GM23338 (cell line): ENCODE results near the gene UQCC3. TPM values are rescaled to one million over a fixed set of nuclear protein-coding genes. Genes with fewer than 3 reads are reported as not detected.
"Not testable (repeated sequence)": the region's sequence is repeated elsewhere in the genome, so short reads cannot be mapped to it uniquely, and the experiment has no call there.

Experiments used
- ATAC-seq: fragments of 200-7000 bp; cut with Tn5 transposase; 3 replicates; pipeline ENCODE4 v1.9.1; 2020
- DNase-seq: peaks from one replicate; pipeline ENCODE4 v3.0.0-alpha.2; 2015; ENCODE audit warnings: low spot score
- H2AFZ ChIP-seq: fragments of 200-600 bp; sonication (generic); 2 replicates; pipeline ENCODE4 v1.8.0; 2016; ENCODE audit warnings: antibody characterized with exemption, mild to moderate bottlenecking, moderate library complexity
- H3F3A ChIP-seq: fragments of 200-600 bp; sonication (generic); replicated peaks from 2 replicates; pipeline ENCODE4 v1.8.0; 2017; ENCODE audit warnings: antibody characterized with exemption, mixed run types, low read depth
- H3K27ac ChIP-seq: fragments of 200-600 bp; sonication (generic); 2 replicates; pipeline ENCODE4 v1.6.1; 2016; ENCODE audit warnings: low read depth
- H3K27me3 ChIP-seq: fragments of 200-600 bp; sonication (generic); 2 replicates; pipeline ENCODE4 v1.8.0; 2016; ENCODE audit warnings: mild to moderate bottlenecking, mixed run types, moderate library complexity; ENCODE audit not compliant: insufficient read depth
- H3K36me3 ChIP-seq: fragments of 200-600 bp; sonication (generic); 2 replicates; pipeline ENCODE4 v1.8.0; 2016; ENCODE audit warnings: mild to moderate bottlenecking; ENCODE audit not compliant: insufficient read depth
- H3K4me1 ChIP-seq: fragments of 200-600 bp; sonication (generic); 2 replicates; pipeline ENCODE4 v1.8.0; 2016; ENCODE audit warnings: mild to moderate bottlenecking, moderate library complexity; ENCODE audit not compliant: insufficient read depth
- H3K4me2 ChIP-seq: fragments of 200-600 bp; sonication (generic); 2 replicates; pipeline ENCODE4 v1.7.1; 2017; ENCODE audit warnings: mixed run types
- H3K4me3 ChIP-seq: fragments of 200-600 bp; sonication (generic); 2 replicates; pipeline ENCODE4 v1.6.1; 2016; ENCODE audit warnings: mixed run types
- H3K79me2 ChIP-seq: fragments of 200-600 bp; sonication (generic); replicated peaks from 2 replicates; pipeline ENCODE4 v1.8.0; 2017; ENCODE audit warnings: mild to moderate bottlenecking; ENCODE audit not compliant: insufficient read depth
- H3K9me2 ChIP-seq: fragments of 200-600 bp; sonication (generic); 2 replicates; pipeline ENCODE4 v1.8.0; 2017; ENCODE audit not compliant: insufficient read depth
- H4K20me1 ChIP-seq: fragments of 200-600 bp; sonication (generic); replicated peaks from 2 replicates; pipeline ENCODE4 v1.8.0; 2017; ENCODE audit warnings: mild to moderate bottlenecking; ENCODE audit not compliant: insufficient read depth
- H3K27ac Mint-ChIP-seq: 2 replicates; pipeline ENCODE4 v1.8.0; 2020; ENCODE audit warnings: inconsistent platforms, mild to moderate bottlenecking, moderate library complexity, mixed read lengths
- H3K27me3 Mint-ChIP-seq: 3 replicates; pipeline ENCODE4 v1.8.0; 2022; ENCODE audit warnings: low read depth, mild to moderate bottlenecking, moderate library complexity, mixed read lengths, inconsistent platforms; ENCODE audit not compliant: insufficient read depth, poor library complexity
- H3K36me3 Mint-ChIP-seq: 3 replicates; pipeline ENCODE4 v1.8.0; 2021; ENCODE audit warnings: low read depth, mild to moderate bottlenecking, inconsistent platforms, moderate library complexity, mixed read lengths
- H3K4me1 Mint-ChIP-seq: 3 replicates; pipeline ENCODE4 v1.8.0; 2020; ENCODE audit warnings: mild to moderate bottlenecking, inconsistent platforms, mixed read lengths
- H3K4me3 Mint-ChIP-seq: 3 replicates; pipeline ENCODE4 v1.8.0; 2021; ENCODE audit warnings: moderate library complexity, mild to moderate bottlenecking, inconsistent platforms, mixed read lengths
- H3K9me3 Mint-ChIP-seq: 3 replicates; pipeline ENCODE4 v1.8.0; 2020; ENCODE audit warnings: moderate library complexity, mild to moderate bottlenecking, inconsistent platforms, mixed read lengths
- ETS1 ChIP-seq: IDR thresholded peaks from 2 replicates; pipeline ENCODE4 v1.6.1; 2016; ENCODE audit warnings: antibody characterized with exemption
- JUNB ChIP-seq: IDR thresholded peaks from one replicate; pipeline ENCODE4 v1.6.1; 2016; ENCODE audit warnings: antibody characterized with exemption; ENCODE audit not compliant: unreplicated experiment
- NANOG ChIP-seq: IDR thresholded peaks from 2 replicates; pipeline ENCODE4 v1.6.1; 2016; ENCODE audit warnings: antibody characterized with exemption, borderline replicate concordance
- STAT1 ChIP-seq: IDR thresholded peaks from one replicate; pipeline ENCODE4 v1.6.1; 2016; ENCODE audit warnings: antibody characterized with exemption; ENCODE audit not compliant: unreplicated experiment
- ZNF462 ChIP-seq: fragments of 250-450 bp; sonication (Bioruptor Pico); IDR thresholded peaks from 2 replicates; pipeline ENCODE4 v1.5.0; 2020; ENCODE audit warnings: mild to moderate bottlenecking, moderate library complexity
- polyA plus RNA-seq: library from polyadenylated mRNA; unstranded; fragments of >200 nt; fragmentation: Nextera tagmentation; extraction: Ambion mirVana; gene quantifications from 2 replicates; pipeline ENCODE4 v1.2.1, GENCODE V29; 2016
- total RNA-seq: library from RNA; depleted of rRNA; stranded (reverse); fragments of >200 nt; shearing (Covaris generic); gene quantifications from 2 replicates; pipeline ENCODE4 v1.2.3, GENCODE V29; 2014

The UQCC3 gene
- total and polyA plus RNA-seq, 2 experiments from 2014 or later = 13.0 to 54.7 TPM

- no peak for TF ChIP-seq ZNF462
Measured at GRCh38 chr11:62688491-62688890, 17.0 kb downstream of the UQCC3 start (continued).

- Mint-ChIP-seq H3K9me3 (no peaks in the 10 kb centered on the region), H3K27me3 (peaks cover 7% of the 10 kb centered on the region), H3K27ac (peak within 1 kb of the TSS; percentile 53), H3K4me3 (peak within 1 kb of the TSS; percentile 7; the same call in 2 of the 3 replicates), H3K4me1 (peaks cover 15% of the 10 kb centered on the region; the same call in 2 of the 3 replicates), H3K36me3 (peaks cover 33% of the 10 kb centered on the region)
- Histone ChIP-seq H3K9me2 (no peaks in the 10 kb centered on the region), H3K79me2 (no peaks in the 10 kb centered on the region), H3K27ac (no peak within 1 kb of the TSS), H3K4me1 (peaks cover 8% of the 10 kb centered on the region), H3K4me3 (peak within 1 kb of the TSS; percentile 56), H3F3A (peaks cover 13% of the 10 kb centered on the region), H3K27me3 (peaks cover 20% of the 10 kb centered on the region), H4K20me1 (no peaks in the 10 kb centered on the region), H3K4me2 (peak within 1 kb of the TSS; percentile 82), H2AFZ (peak within 1 kb of the TSS; percentile 99), H3K36me3 (no peaks in the 10 kb centered on the region; the same call in 1 of the 2 replicates)
- ATAC-seq (no peak), DNase-seq (no peak)
- no peak for TF ChIP-seq ETS1
- no peak for TF ChIP-seq JUNB
- no peak for TF ChIP-seq STAT1
- TF ChIP-seq NANOG = no peak
Measured at GRCh38 chr11:62689421-62690183, 18.1 kb downstream of the UQCC3 start, which contains the start of gene LRRN4CL. Gene LRRN4CL (minus strand): TSS chr11:62689530. CDS start chr11:62688508, 1,022 bp downstream.

- H3K36me3 Mint-ChIP-seq = peaks cover 43% of the 10 kb centered on the region
- not testable (repeated sequence) for H3K9me2 ChIP-seq, H3K36me3 ChIP-seq, H3K9me3 Mint-ChIP-seq, H4K20me1 ChIP-seq, DNase-seq, H3F3A ChIP-seq, H3K27me3 ChIP-seq, H3K27ac Mint-ChIP-seq, H2AFZ ChIP-seq, H3K4me2 ChIP-seq, H3K27ac ChIP-seq, H3K4me3 ChIP-seq, H3K4me1 ChIP-seq, H3K79me2 ChIP-seq, H3K4me3 Mint-ChIP-seq, ATAC-seq
- peaks cover 18% of the 10 kb centered on the region; the same call in 2 of the 3 replicates for H3K4me1 Mint-ChIP-seq
- H3K27me3 Mint-ChIP-seq = peaks cover 10% of the 10 kb centered on the region
Measured at GRCh38 chr11:62693624-62694023, 22.2 kb downstream of the UQCC3 start.
